Nucleus accumbens (tissue), 56 donors: Measurements from ENCODE around the gene ALOX5.
"Not testable (repeated sequence)": the region's sequence is repeated elsewhere in the genome, so short reads cannot be mapped to it uniquely, and the experiment has no call there.

Source experiments
- DNase-seq, 56 donors: peaks; one replicate each; lab custom pipeline; 2025; lab: John Stamatoyannopoulos, UW

The ALOX5 gene

DNA sequence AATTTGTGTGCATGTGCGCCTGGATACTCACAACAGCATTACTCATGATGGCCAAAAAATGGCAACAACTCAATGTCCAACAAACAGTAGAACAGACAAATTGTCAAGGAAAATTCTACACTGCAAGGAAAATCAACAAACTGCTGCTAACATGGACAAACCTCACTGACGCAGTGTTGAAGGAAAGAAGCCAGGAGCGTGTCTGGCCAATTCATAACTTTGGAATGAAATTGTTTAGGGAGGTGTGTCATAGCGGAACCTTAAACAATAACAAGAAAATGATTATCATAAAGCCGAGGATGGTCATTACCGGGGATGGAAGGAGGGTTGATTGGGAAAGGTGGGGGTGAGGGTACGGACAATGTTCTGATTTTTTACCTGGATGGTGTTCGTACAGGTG is 29.1 kb downstream of the ALOX5 start:
- DNase-seq = no peak

GRCh38 chr10:45404087-45404769 is 30.2 kb downstream of the ALOX5 start:
- DNase-seq = no peak

GRCh38 chr10:45404770-45405120 is 30.7 kb downstream of the ALOX5 start:
- no peak for DNase-seq

DNA sequence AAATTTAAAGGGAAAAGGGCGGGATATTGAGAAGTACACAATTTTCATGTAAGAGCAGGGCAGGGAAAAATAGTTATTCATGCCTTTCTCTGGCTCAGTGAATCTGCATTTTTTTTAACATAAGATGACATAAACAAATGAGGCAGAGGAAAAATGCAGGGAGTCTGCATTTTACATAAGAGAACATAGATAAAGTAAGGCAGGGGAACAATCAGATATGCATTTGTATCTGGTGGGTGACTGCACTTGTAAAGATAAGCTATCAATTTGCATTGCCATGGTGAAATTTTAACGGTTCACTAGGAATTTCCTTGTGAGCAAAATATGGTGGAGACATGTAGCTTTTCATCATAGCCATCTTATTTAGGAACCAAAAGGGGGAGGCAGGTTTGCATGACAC is 33.5 kb downstream of the ALOX5 start:
- DNase-seq = no peak

GRCh38 chr10:45408421-45409319 is 34.7 kb downstream of the ALOX5 start:
- no peak for DNase-seq

DNA sequence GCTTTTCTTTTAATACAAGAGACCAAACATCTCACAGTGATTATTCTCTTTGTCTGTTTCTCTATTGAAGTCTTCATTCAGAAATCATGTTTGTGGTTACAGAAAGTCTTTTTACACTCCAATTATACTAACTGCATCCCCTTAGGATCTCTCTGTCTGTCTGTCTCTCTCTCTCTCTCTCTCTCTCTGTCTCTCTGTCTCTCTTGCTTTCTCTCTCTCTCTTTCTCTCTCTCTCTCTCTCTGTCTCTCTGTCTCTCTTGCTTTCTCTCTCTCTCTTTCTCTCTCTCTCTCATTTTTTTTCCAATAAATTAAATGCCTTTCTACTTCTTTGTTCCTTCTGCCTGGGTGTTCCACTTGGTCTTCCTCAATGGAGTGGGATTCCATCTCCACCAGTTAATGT is 35.3 kb downstream of the ALOX5 start:
- DNase-seq = not testable (repeated sequence)

DNA sequence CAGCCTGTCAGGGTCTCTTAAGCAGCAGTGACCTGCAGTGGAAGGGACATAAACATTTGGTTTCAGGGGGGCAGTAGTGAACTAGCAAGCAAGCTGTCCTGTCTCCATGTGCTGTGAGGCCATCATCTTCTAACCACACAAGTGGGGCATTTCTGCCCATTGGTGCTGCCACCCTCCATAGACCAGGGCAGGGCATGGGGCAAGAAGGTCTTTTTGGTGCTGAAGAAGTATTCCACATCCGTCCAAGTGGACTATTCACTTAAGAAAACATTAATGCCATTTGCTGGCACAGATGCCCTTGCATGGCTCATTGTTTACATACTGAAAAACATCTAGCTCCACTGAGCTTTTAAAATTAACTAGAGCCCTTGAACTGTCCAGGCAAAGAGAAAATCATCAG is 35.8 kb downstream of the ALOX5 start:
- no peak for DNase-seq

- DNase-seq = no peak
These were observed 36.4 kb downstream of the ALOX5 start for GRCh38 chr10:45410489-45410806.

GRCh38 chr10:45410807-45411606 is 37.0 kb downstream of the ALOX5 start:
- no peak for DNase-seq

GRCh38 chr10:45411607-45411940 is 37.6 kb downstream of the ALOX5 start:
- no peak for DNase-seq

- DNase-seq = not testable (repeated sequence)
These were observed 41.0 kb downstream of the ALOX5 start for GRCh38 chr10:45415062-45415461.

DNA sequence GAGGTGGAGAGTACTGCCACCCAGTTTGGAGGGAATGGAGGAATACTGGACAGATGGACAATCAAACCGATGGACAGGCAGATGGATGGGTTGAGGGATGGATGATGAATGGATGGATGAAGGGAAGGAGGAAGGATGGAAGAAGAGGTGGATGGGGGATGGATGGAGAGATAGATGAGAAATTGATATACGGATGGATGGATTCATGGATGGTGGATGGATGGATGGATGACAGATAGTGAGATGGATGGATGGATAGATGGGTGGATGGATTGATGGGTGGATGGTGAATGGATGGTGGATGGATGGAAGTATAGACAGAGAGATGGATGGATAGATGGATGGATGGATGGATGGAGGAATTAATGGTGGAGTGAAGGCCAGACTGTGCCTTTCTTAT is 42.6 kb downstream of the ALOX5 start:
- DNase-seq = no peak

GRCh38 chr10:45417746-45418145 is 43.7 kb downstream of the ALOX5 start:
- DNase-seq = no peak

- no peak for DNase-seq
These were observed 44.4 kb downstream of the ALOX5 start for GRCh38 chr10:45418417-45418848.

GRCh38 chr10:45418849-45419675 is 45.0 kb downstream of the ALOX5 start:
- peak in 46 of 56 donors; percentile 24 to 79 (median 50) for DNase-seq

- DNase-seq = peak in 1 of 56 donors; percentile 48
These were observed 45.6 kb downstream of the ALOX5 start for GRCh38 chr10:45419676-45420025.

DNA sequence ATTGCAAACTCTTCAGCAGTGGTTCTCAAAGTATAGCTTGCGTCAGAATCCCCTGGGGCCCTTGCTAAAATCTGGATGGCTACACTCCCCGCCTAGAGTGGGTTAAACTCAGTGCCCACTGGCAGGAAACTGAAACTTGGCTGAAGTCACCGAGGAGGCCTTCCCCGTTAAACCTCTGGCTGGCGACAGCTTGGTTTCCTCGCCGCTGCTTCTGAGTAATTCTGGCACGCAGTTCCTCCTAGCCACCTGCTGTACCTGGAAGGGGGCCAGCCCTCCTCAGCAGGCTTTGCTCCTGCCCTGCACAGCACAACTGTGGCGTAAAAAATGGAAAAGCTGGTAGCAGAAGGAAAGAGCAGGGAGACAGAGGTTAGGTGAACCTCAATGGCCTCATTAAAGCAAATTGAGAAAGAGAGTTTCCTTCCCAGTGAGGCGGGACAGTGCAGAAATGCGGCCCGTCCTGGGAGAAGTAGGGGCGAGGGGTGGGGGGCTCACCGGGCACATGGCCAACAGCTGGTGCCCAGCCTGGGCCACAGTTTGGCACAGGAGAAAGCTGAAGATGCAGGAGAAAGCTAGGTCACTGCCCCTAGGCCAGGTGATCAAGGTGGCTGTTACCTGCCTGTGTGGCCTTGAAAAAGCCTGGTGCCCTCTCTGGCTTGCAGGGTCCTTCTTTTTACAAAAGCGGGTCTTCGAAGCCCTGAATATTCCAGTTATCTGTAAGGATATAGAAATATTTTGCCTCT is 46.6 kb downstream of the ALOX5 start:
- peak in 32 of 56 donors; percentile 10 to 64 (median 31) for DNase-seq

DNA sequence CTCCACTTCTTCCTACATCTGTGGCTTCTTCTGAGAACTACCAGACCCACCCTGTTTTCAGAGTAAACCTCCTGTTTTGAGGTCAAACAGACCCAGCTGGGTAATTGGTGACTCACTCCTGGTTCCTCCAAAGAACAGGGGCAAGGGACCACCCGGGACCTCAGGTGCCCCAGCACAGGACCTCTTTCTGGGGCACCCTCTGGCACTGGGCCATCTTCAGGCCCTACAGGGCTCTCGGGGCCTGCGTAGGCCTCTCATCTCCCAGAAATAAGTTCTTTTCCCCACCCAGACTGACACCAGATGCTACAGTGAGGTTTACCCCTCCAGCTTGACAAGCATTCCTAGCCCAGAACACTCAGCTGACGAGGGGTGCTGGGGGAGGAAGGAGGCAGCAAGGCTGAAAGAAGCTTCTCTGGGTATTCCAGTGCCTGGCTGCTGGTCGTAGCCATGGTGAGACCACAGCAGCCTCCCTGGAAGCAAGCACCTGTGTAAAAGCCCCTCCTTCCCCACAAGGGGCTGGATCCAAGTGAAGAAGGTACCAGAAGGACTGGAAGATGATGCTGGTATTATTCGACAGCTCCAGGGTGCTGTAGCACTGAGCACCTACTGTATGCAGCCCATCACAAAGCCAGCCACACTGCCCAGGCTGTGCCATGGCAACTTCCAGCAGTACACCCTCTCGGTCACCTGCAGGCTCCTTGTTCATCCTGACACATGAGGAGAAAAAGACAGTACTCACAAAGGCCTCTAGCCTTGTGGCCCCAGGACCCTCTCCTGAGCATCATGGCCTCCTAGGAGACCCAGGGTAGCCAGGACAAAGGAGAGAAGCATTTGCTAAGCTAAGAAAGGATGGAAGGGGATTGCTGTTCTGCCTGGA is 47.4 kb downstream of the ALOX5 start:
- DNase-seq = no peak
